DMS153 (cell line): ENCODE results near the gene POLR3F.
"Not testable (repeated sequence)": the region's sequence is repeated elsewhere in the genome, so short reads cannot be mapped to it uniquely, and the experiment has no call there.

Experiments
- DNase-seq: peaks from one replicate; lab custom pipeline; 2025; lab: John Stamatoyannopoulos, UW

Gene POLR3F

GRCh38 chr20:18504479-18505060 lies 37.4 kb downstream of the POLR3F start:
- DNase-seq, result no peak

- no peak for DNase-seq
Measured at GRCh38 chr20:18506744-18507143, 39.6 kb downstream of the POLR3F start.

- DNase-seq, result peak; percentile 97
Measured at GRCh38 chr20:18507218-18508191, 40.3 kb downstream of the POLR3F start, which contains the start of gene SEC23B. Gene SEC23B, plus strand, starts transcription at chr20:18507940. Its CDS starts 2,896 bp downstream, at chr20:18510836.

GRCh38 chr20:18511571-18511970 lies 44.4 kb downstream of the POLR3F start:
- no peak for DNase-seq

- DNase-seq, result no peak
Measured at GRCh38 chr20:18513208-18513607, 46.0 kb downstream of the POLR3F start.

GRCh38 chr20:18514127-18514526 lies 46.9 kb downstream of the POLR3F start:
- no peak for DNase-seq

- no peak for DNase-seq
Measured at GRCh38 chr20:18515973-18516372, 48.8 kb downstream of the POLR3F start.

GRCh38 chr20:18522066-18522465 lies 54.9 kb downstream of the POLR3F start:
- not testable (repeated sequence) for DNase-seq

GRCh38 chr20:18523066-18523465 lies 55.9 kb downstream of the POLR3F start:
- no peak for DNase-seq

GRCh38 chr20:18524646-18525045 lies 57.5 kb downstream of the POLR3F start:
- no peak for DNase-seq

GRCh38 chr20:18526761-18527160 lies 59.6 kb downstream of the POLR3F start:
- DNase-seq, result not testable (repeated sequence)

GRCh38 chr20:18527339-18527738 lies 60.1 kb downstream of the POLR3F start:
- DNase-seq, result no peak

- no peak for DNase-seq
Measured at GRCh38 chr20:18527836-18528235, 60.6 kb downstream of the POLR3F start.

GRCh38 chr20:18529041-18529440 lies 61.9 kb downstream of the POLR3F start:
- DNase-seq, result no peak

- DNase-seq, result no peak
Measured at GRCh38 chr20:18532626-18533025, 65.4 kb downstream of the POLR3F start.

- no peak for DNase-seq
Measured at GRCh38 chr20:18533491-18533890, 66.3 kb downstream of the POLR3F start.

- no peak for DNase-seq
Measured at GRCh38 chr20:18533978-18534644, 66.9 kb downstream of the POLR3F start.
